CD4-positive, alpha-beta T cell treated with Interleukin-15 for 4 hours (primary cell): ENCODE data around the gene PRXL2C.
"Not testable (repeated sequence)": the region's sequence is repeated elsewhere in the genome, so short reads cannot be mapped to it uniquely, and the experiment has no call there.

Experiments used
- DNase-seq: peaks from one replicate; pipeline ENCODE4 v3.0.0-alpha.2; 2020; ENCODE audit warnings: low spot score

PRXL2C gene

GRCh38 chr9:96655198-96655851 is at the start of gene PRXL2C:
Gene PRXL2C, minus strand, starts transcription at chr9:96655317. Its CDS starts 36 bp downstream, at chr9:96655281.
- peak; percentile 84 for DNase-seq

- DNase-seq: not testable (repeated sequence)
Observed at GRCh38 chr9:96700721-96701375, 45.7 kb upstream of the PRXL2C start.

- DNase-seq: no peak
Observed at GRCh38 chr9:96691326-96691725, 36.2 kb upstream of the PRXL2C start.

GRCh38 chr9:96688745-96689464 is 33.8 kb upstream of the PRXL2C start:
- no peak for DNase-seq

- DNase-seq: no peak
Observed at GRCh38 chr9:96688187-96688586, 33.1 kb upstream of the PRXL2C start.

- peak; percentile 75 for DNase-seq
Observed at GRCh38 chr9:96686638-96687335, 31.7 kb upstream of the PRXL2C start.

- DNase-seq: no peak
Observed at GRCh38 chr9:96680812-96681499, 25.8 kb upstream of the PRXL2C start.

GRCh38 chr9:96674906-96675538 is 19.9 kb upstream of the PRXL2C start:
- no peak for DNase-seq

- not testable (repeated sequence) for DNase-seq
Observed at GRCh38 chr9:96673786-96674185, 18.7 kb upstream of the PRXL2C start.

GRCh38 chr9:96668868-96669534 is 13.9 kb upstream of the PRXL2C start:
- no peak for DNase-seq

GRCh38 chr9:96667363-96667728 is 12.2 kb upstream of the PRXL2C start:
- DNase-seq: no peak

- DNase-seq: peak; percentile 59
Observed at GRCh38 chr9:96666653-96667362, 11.7 kb upstream of the PRXL2C start.

- no peak for DNase-seq
Observed at GRCh38 chr9:96665789-96666188, 10.7 kb upstream of the PRXL2C start.

- DNase-seq: no peak
Observed at GRCh38 chr9:96663506-96664120, 8.5 kb upstream of the PRXL2C start.

- DNase-seq: no peak
Observed at GRCh38 chr9:96661711-96662110, 6.6 kb upstream of the PRXL2C start.

- no peak for DNase-seq
Observed at GRCh38 chr9:96660692-96661248, 5.7 kb upstream of the PRXL2C start.

GRCh38 chr9:96654450-96655197 is 493 bp downstream of the PRXL2C start:
- DNase-seq: peak; percentile 86

GRCh38 chr9:96651626-96652025 is 3.5 kb downstream of the PRXL2C start:
- peak; percentile 6 for DNase-seq
